Parathyroid adenoma (tissue), 2 donors: ENCODE data around the gene LRRTM4.

Experiments
- H2AFZ ChIP-seq: fragments of 300-600 bp; sonication (generic); one replicate; pipeline ENCODE4 v1.7.0; 2017; ENCODE audit warnings: antibody characterized with exemption, mild to moderate bottlenecking
- H3K27ac ChIP-seq: fragments of 300-600 bp; sonication (generic); one replicate; pipeline ENCODE4 v1.7.0; 2017
- H3K27me3 ChIP-seq: fragments of 300-600 bp; sonication (generic); one replicate; pipeline ENCODE4 v1.7.0; 2017; ENCODE audit warnings: low read length; ENCODE audit not compliant: control insufficient read depth, insufficient read depth
- H3K36me3 ChIP-seq: fragments of 300-600 bp; sonication (generic); one replicate; pipeline ENCODE4 v1.7.0; 2017; ENCODE audit warnings: low read length; ENCODE audit not compliant: control insufficient read depth, insufficient read depth
- H3K4me1 ChIP-seq: fragments of 300-600 bp; sonication (generic); one replicate; pipeline ENCODE4 v1.7.0; 2017; ENCODE audit warnings: control low read depth
- H3K4me2 ChIP-seq: fragments of 300-600 bp; sonication (generic); one replicate; pipeline ENCODE4 v1.7.0; 2017; ENCODE audit warnings: low read length
- H3K4me3 ChIP-seq: fragments of 300-600 bp; sonication (generic); one replicate; pipeline ENCODE4 v1.7.0; 2017; ENCODE audit warnings: low read depth, low read length
- H3K79me2 ChIP-seq: fragments of 300-600 bp; sonication (generic); one replicate; pipeline ENCODE4 v1.7.0; 2017; ENCODE audit warnings: control low read depth
- H3K9ac ChIP-seq: fragments of 300-600 bp; sonication (generic); one replicate; pipeline ENCODE4 v1.7.0; 2017; ENCODE audit warnings: mild to moderate bottlenecking
- H3K9me3 ChIP-seq: fragments of 300-600 bp; sonication (generic); one replicate; pipeline ENCODE4 v1.7.0; 2017; ENCODE audit warnings: low read length; ENCODE audit not compliant: control insufficient read depth
- TF ChIP-seq, protein P1 (sequence below): fragments of 300-600 bp; sonication (generic); IDR thresholded peaks from one replicate; pipeline ENCODE4 v1.7.0; 2017; ENCODE audit warnings: antibody characterized with exemption, mild to moderate bottlenecking
- donor health status: primary hyperparathyroidism.

The LRRTM4 gene

DNA sequence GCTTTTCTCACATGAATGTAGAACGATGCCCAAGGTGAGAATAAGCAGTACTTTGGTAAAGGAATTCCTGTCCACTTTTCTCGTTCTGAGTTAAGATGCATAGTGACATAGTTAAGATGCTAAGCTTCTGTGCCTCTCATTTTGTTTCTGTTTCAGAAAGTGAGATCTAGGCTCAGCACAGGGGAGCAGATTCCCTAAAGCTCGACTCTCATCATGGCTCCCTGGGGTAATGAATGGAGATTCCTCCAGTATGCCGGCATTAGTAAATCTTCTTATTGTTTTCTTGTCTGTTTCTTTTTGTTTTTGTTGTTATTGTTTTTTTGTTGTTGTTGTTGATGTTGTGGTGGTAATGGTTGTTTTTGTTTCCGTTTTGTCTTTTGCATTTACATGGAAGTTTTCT, 225.4 kb downstream of the LRRTM4 start:
- no peaks in the 10 kb centered on the region for H3K36me3 ChIP-seq
- no peaks in the 10 kb centered on the region for H3K79me2 ChIP-seq
- H3K27me3 ChIP-seq, result no peaks in the 10 kb centered on the region
- no peaks in the 10 kb centered on the region for H3K9me3 ChIP-seq
- no peak overlapping the region for H2AFZ ChIP-seq
- TF ChIP-seq, protein P1, sequence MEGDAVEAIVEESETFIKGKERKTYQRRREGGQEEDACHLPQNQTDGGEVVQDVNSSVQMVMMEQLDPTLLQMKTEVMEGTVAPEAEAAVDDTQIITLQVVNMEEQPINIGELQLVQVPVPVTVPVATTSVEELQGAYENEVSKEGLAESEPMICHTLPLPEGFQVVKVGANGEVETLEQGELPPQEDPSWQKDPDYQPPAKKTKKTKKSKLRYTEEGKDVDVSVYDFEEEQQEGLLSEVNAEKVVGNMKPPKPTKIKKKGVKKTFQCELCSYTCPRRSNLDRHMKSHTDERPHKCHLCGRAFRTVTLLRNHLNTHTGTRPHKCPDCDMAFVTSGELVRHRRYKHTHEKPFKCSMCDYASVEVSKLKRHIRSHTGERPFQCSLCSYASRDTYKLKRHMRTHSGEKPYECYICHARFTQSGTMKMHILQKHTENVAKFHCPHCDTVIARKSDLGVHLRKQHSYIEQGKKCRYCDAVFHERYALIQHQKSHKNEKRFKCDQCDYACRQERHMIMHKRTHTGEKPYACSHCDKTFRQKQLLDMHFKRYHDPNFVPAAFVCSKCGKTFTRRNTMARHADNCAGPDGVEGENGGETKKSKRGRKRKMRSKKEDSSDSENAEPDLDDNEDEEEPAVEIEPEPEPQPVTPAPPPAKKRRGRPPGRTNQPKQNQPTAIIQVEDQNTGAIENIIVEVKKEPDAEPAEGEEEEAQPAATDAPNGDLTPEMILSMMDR, result no peak
- H3K9ac ChIP-seq, result no peak overlapping the region
- H3K27ac ChIP-seq, result no peak overlapping the region
- H3K4me1 ChIP-seq, result no peaks in the 10 kb centered on the region
- no peak overlapping the region for H3K4me2 ChIP-seq
- H3K4me3 ChIP-seq, result no peak overlapping the region

DNA sequence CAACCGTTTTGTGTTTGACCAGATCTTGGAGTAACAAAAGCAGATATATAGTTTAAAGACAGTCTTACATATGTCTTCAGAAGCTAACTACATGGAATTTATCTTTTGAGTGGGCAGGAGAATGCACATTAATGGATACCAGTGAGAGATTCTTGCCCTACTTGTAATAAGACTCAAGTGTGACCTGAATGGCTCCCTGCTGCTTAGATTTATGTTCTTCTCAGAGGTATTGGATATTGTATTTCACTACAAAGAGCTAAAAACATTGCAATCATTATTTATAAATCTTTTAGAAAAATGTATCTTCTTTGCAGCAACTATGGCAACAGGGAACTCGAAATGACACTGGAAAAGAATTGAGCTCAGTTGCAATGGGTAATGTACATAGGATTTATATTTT, 227.7 kb downstream of the LRRTM4 start:
- H3K79me2 ChIP-seq, result no peaks in the 10 kb centered on the region
- TF ChIP-seq, protein P1, result no peak
- no peak overlapping the region for H3K4me2 ChIP-seq
- H3K9me3 ChIP-seq, result no peaks in the 10 kb centered on the region
- H3K4me1 ChIP-seq, result no peaks in the 10 kb centered on the region
- no peak overlapping the region for H3K4me3 ChIP-seq
- H3K36me3 ChIP-seq, result no peaks in the 10 kb centered on the region
- no peak overlapping the region for H2AFZ ChIP-seq
- no peak overlapping the region for H3K27ac ChIP-seq
- no peak overlapping the region for H3K9ac ChIP-seq
- H3K27me3 ChIP-seq, result no peaks in the 10 kb centered on the region

DNA sequence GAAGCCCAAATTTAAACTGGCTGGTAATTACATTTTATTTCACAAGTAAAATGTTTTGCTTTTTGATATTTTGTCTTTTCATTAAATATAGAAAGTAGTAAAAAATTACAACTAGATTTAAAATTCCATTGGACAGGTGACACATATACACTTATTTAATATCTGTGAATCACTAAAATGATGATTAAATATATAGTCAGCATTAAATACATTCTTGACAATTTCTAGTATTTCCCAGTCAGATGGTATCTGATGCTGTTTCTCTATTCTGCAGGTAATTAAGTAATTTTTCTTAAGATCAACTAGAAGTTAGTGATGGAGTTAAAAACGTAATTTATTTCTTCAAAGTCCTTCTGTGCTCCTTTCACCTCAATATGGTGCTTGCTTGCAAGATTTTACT, 237.8 kb downstream of the LRRTM4 start:
- no peak overlapping the region for H3K4me2 ChIP-seq
- H3K27me3 ChIP-seq, result no peaks in the 10 kb centered on the region
- H2AFZ ChIP-seq, result no peak overlapping the region
- TF ChIP-seq, protein P1, result no peak
- no peaks in the 10 kb centered on the region for H3K36me3 ChIP-seq
- H3K27ac ChIP-seq, result no peak overlapping the region
- no peaks in the 10 kb centered on the region for H3K4me1 ChIP-seq
- no peaks in the 10 kb centered on the region for H3K9me3 ChIP-seq
- H3K79me2 ChIP-seq, result no peaks in the 10 kb centered on the region
- no peak overlapping the region for H3K4me3 ChIP-seq
- H3K9ac ChIP-seq, result no peak overlapping the region

DNA sequence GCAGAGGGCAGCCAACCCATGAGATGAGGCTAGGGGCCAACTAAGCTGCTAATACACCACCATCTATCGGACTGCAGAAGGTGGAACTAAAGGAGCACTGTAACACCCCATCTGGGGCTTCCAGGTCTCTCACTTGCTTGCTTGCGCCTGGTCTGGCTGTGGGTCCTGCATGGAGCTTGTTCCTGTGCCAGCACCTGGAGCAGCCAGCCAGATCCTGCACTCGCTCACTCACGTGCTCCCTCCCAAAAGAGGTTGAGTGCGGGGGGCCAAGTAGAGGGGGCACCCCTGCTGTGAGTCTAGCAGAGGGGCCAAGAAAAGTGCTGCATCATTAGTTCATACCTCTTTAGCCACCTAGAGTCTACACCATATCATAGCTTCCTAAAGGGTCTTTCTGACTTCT, 250.9 kb downstream of the LRRTM4 start:
- H3K4me1 ChIP-seq, result no peaks in the 10 kb centered on the region
- TF ChIP-seq, protein P1, result no peak
- no peaks in the 10 kb centered on the region for H3K36me3 ChIP-seq
- H3K9me3 ChIP-seq, result no peaks in the 10 kb centered on the region
- H3K27ac ChIP-seq, result no peak overlapping the region
- H2AFZ ChIP-seq, result no peak overlapping the region
- H3K79me2 ChIP-seq, result no peaks in the 10 kb centered on the region
- no peak overlapping the region for H3K4me3 ChIP-seq
- no peak overlapping the region for H3K9ac ChIP-seq
- no peaks in the 10 kb centered on the region for H3K27me3 ChIP-seq
- no peak overlapping the region for H3K4me2 ChIP-seq

DNA sequence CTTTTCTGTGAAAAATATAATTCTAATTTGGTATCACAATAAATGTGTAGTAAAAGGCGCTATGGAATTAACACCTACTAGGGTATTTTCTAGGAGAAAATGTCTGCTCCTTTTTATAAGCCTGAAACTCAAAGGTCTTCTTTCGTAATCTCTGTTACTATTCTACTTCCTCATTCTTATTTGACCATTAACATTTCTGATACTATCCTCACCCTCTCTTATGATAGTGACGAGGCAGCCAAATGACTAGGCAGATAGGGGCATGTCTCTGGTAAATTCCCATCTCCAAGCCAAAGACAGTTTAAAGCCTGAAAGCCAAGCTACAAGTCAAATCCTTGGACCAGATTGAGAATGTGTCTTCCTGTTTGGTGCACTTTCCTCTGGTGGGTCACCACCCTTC, 251.7 kb downstream of the LRRTM4 start:
- Histone ChIP-seq H3K27ac (no peak overlapping the region), H3K79me2 (no peaks in the 10 kb centered on the region), H3K4me2 (no peak overlapping the region), H3K4me3 (no peak overlapping the region), H2AFZ (no peak overlapping the region), H3K27me3 (no peaks in the 10 kb centered on the region), H3K9me3 (no peaks in the 10 kb centered on the region), H3K36me3 (no peaks in the 10 kb centered on the region), H3K4me1 (no peaks in the 10 kb centered on the region), H3K9ac (no peak overlapping the region)
- TF ChIP-seq, protein P1, result no peak
